Germinal center (tissue), 1 donor: ENCODE results near the gene NUDT19.
"Not testable (repeated sequence)": the region's sequence is repeated elsewhere in the genome, so short reads cannot be mapped to it uniquely, and the experiment has no call there.

ENCODE experiments used
- DNase-seq: peaks from one replicate; pipeline ENCODE4 v3.0.0; 2012; ENCODE audit warnings: mixed read lengths, low spot score

Gene NUDT19

DNA sequence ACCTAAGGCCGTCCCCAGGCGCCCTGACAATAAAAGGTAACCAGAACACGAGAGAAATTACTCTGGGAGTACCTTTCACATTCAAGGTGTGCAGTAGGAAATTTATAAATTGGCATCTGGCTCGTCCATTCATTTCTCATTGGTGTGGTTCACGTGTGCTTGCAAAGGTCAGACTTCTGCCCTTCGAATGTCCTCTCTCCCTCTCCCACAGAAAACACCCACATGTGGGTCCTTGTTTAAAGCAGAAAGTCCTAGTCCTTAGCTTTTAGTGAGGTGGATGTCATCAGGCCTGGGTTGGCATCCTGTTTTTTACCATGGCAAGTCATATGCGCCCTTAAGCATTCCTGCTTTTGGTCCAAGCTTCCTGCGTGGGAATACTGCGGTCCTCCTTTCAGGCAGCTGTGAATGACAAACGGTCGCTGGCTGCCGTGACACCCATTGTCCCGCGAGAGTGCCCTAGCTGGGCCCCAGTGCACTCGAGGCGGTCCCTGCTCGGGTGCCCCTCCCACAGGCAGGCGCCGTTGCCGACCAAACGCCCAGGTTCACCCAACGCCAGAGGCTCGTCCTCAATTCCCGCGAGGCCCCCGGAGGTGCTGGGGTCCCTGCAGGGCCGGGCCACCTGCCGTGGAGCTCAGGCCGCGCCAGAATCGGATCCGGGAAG, at the start of gene NUDT19:
TSS of gene NUDT19 (plus strand) at position 531 of the 661 bp plus-strand sequence. CDS start 140 bp downstream, outside the sequence.
- DNase-seq: peak; percentile 82

DNA sequence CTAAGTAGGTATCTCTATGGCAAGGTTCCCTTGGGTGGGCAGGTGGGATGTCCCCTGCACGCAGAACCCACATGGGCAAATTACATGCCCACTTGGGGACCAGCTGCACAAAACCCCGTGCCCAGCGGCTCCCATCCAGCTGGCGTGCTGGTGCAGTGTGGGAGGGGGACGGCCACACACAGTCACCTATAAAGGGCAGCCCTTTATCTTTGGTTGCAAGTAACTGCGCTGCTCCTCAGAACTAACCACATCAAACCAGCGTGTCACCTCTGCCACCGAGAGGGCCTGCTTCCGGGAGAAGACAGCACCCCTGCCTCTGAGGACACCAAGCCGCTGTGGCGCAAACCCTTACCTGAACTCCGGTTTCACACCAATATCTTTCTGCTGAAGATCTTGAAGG, 48.9 kb upstream of the NUDT19 start:
- DNase-seq: no peak

DNA sequence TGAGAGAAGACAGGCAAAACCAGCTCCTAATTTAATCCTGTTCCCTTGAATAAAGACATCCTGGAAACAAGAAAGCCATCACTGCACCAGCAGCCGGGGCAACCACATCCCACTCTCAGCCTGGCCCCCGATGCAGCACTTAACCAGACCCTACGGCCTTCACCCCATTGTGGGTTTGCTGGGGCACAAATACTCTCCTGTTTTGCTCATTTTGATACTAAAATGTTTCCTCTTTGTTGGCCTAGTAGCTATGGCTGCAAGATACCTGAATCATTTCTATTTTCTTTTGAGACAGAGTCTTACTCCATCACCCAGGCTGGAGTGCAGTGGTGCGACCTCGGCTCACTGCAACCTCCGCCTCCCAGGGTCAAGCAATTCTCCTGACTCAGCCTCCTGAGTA, 45.1 kb upstream of the NUDT19 start:
- no peak for DNase-seq

DNA sequence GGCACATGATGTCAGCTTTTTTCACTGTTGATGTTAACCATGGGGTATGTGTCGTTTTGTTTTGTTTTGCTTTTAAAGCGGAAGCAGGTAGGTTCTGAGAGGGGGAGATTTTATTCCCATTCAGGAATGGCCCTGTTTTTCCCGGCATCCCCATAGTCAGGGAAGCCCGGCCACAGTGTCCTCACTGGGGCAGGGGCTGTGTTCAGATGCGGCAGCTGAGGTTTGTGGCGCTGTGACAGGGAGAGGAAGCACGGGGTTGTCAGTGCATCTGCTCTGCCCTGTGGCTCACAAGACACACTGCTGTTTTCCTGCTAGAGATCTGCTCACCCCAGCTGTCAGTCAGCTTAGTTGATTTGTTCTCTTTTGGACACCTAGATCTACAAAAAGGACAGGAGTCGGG, 44.3 kb upstream of the NUDT19 start:
- no peak for DNase-seq

DNA sequence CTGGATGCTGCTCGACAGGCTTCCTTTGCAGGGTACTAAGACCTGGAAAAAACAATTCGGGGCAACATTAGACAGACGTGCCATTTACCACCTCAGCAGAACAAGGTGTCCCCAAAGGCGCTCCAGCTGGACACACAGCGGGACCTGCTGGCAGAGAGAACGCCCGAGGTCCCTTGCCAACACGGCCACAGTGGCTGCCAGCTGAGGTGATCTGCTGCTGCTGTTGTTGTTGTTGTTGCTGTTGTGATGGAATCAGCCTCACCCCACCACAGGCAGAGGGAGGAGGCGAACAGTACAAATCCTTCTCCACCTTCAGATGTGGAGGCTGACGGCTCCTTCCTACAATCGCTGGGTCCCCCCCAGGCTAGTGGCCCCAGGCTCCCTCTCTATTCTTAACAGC, 41.9 kb upstream of the NUDT19 start:
- no peak for DNase-seq

DNA sequence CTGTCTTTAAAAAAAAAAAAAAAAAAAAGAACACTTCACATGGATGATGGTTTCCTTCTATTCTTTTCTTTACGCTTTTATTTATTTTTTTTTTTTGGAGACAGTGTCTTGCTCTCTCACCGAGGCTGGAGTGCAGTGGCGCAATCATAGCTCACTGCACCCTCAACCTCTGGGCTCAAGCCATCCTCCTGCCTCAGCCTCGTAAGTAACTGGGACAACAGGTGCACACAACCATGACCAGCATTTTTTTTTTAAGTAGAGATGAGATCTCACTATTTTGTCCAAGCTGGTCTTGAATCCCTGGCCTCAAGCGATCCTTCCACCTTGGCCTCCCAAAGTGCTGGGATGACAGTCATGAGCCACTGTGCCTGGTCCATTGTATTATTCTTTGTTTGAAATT, 41.0 kb upstream of the NUDT19 start:
- no peak for DNase-seq

DNA sequence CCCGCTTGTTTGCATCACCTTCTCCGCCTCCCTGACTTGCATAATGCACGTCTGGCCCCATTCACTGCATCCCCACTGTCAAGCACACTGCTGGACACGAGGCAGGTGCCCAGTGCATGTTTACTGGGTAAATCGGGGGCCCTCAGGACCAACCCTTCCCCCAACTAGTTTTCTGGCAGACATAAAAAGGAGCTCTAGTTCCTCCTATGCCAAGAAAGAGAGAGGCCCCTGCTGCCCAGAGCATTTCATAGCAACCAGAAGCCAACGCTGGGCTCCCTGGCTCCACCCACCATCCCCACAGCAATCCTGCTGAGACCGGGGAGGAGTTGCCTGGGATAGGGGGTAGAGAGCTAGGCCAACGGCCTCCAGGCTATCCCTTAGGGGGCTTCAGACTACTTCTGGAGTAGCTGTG, 39.9 kb upstream of the NUDT19 start:
- DNase-seq: no peak

DNA sequence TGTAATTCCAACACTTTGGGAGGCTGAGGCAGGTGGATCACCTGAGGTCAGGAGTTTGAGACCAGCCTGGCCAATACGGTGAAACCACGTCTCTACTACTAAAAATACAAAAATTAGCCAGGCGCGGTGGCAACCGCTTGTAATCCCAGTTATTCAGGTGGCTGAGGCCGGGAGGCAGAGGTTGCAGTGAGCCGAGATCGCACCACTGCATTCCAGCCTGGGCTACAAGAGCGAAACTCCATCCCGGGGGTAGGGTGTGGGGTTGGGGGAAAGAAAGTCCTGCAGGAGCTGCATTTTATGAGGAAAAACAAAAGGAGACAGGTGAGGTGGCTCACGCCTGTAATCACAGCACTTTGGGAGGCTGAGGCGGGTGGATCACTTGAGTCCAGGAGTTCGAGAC, 39.3 kb upstream of the NUDT19 start:
- not testable (repeated sequence) for DNase-seq

DNA sequence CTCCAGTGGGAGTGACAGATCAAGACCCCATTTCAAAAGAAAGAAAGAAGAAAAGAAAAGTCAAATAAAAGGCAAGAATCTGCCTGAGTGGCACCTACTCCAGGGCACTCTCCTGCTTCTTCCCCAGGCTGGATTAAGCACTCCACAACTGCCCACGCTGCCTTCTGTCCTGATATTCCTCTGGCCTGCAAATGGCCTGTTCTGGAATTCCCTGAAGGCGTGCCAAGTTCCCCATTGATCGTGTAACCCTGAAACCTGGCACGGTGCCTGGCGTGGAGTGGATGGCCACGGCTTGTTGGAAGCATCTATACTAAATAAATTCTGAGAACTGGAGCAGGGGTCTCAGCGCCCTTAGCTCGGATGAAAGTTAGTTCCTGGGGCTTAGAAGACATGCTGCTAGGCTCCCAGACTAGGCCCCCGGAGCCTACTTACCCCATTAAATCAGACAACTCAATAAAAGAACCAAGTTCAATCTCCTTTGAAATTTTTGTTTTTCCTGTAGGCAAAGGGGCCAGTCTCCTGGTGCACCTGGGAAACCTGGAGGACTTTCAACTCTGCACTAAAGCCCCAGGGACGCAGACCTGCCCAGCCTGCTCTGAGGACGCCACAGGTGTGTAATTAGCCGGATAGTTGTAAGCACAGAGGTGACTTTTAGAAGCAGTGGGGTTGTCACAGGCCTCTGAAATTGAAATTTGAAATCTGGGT, 38.6 kb upstream of the NUDT19 start:
- no peak for DNase-seq

DNA sequence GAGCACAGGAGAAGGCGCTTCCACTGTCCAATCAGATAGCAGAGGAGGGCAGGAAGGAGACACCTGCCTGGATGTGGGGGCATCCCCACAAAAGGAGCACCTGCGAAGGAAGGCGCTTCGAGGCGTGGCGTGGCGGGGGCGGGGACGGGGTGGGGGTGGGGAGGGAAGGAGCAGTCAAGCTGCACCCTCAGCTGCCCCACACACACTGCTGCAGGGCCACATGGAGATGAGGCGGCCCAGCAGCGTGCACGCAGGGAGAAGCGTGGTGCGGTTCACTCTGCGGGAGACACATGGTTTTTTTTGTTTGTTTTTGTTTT, 38.1 kb upstream of the NUDT19 start:
- no peak for DNase-seq

DNA sequence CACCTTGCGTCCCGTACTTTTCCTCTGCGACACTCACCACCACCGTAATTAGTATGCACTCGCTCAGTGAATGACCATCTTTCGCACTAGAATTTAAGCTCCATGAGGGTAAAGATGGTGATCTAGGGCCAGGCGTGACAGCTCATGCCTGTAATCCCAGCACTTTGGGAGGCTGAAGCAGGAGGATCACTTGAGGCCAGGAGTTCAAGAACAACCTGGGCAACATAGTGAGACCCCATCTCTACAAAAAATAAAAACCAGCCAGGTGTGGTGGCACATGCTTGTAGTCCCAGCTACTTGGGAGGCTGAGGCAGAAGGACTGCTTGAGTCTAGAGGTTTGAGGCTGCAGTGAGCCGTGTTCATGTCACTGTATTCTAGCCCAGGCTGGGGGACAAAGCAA, 35.2 kb upstream of the NUDT19 start:
- DNase-seq: not testable (repeated sequence)

DNA sequence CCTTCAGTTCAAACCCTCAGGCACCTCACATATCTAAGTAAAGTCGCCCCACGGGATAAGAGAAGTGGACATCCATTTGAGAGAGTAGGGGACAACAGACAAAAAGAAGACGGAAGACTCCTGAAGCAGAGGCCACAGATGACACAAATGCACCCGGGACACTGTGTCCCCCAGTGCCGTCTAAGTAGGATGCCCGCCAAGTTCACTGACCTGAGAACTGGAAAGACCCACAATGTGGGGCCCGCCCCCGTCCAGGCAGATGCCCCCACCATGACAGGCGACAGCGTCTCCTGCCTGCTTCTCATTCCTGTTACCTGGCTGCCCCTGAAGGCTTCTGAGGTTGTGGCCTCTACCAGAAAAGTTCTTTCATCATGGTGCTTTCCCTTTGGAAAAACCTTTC, 33.5 kb upstream of the NUDT19 start:
- no peak for DNase-seq

DNA sequence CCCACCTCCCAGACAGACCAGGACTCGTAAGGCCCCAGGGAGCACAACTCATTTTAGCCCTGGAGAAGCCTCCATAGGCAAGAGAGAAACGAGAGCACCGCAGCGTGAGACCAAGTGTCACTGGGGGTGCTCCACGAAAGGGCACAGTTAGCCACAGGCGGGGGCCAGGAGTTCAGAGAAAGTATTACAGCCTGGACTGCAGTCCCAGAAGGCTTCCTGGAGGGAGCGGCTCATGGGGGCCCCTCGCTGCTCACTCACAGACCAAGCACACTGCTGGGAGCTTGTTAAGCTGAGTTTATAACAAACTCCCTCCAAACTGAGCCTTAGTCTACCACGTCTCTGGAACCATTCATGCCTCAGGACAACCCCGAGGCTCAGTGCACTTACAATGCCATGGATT, 33.1 kb upstream of the NUDT19 start:
- no peak for DNase-seq

DNA sequence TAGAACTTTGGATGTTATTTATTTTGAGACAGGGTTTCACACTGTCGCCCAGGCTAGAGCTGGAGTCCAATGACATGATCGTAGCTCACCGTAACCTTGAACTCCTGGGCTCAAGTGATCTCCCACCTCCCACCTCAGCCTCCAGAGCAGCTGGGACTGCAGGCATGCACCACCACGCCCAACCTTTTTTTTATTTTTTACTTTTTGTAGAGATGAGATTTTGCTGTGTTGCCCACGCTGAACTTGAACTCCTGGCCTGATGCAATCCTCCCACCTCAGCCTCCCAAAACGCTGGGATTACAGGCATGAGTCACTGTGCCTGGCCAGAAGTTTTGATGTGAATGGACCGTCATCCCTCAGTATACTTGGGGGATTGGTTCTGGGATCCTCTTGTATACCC, 30.3 kb upstream of the NUDT19 start:
- no peak for DNase-seq

DNA sequence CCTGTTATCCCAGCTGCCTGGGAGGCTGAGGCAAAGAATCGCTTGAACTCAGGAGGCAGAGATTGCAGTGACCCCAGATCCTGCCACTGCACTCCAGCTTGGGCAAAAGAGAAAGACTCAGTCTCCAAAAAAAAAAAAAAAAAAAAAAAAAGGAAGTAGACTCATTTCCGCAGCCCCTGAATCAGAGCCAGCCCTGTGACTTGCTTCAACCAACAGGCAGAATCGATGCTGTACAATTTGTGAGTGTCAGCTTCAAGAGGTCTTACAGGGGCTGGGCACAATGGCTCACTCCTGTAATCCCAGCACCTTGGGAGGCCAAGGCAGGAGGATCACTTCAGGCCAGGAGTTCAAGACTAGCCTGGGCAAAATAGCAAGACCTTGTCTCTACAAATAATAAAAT, 29.4 kb upstream of the NUDT19 start:
- no peak for DNase-seq

DNA sequence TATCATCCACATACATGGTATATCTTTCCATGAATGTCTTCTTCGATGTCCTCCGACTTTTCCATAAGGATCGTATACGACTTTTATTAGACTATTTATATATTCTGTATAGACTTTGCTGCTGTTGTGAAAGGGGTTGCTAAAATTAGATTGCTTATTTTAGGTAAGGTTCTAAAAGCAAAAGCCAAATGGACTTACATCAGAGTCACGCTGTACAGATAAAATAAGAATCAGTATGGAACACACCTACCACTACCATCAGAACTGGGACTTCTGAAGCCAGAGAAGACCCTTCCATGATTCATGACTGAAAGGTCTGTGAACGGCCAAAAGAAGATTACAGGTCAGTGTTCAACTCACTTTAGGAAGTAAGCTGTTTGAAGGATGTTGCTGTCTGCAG, 25.5 kb upstream of the NUDT19 start:
- DNase-seq: no peak

DNA sequence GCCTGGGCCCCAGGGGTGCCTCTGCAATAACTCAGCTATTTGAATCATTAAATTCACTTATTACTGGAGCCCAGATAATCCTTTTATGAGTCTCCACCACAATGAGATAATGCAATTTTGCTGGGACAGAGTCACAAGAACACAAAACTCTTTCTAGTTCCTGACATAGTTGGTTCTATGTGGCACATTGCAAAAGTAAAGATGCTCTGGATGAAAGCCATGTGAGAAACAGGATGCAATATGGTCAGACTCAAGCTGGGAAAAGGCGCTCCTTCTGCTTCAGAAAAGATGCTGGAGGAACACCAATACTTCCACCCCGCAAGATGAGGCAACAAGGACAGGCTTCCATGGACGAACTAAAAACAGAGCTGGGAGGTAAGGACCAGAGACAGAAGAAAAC, 22.3 kb upstream of the NUDT19 start:
- DNase-seq: no peak

DNA sequence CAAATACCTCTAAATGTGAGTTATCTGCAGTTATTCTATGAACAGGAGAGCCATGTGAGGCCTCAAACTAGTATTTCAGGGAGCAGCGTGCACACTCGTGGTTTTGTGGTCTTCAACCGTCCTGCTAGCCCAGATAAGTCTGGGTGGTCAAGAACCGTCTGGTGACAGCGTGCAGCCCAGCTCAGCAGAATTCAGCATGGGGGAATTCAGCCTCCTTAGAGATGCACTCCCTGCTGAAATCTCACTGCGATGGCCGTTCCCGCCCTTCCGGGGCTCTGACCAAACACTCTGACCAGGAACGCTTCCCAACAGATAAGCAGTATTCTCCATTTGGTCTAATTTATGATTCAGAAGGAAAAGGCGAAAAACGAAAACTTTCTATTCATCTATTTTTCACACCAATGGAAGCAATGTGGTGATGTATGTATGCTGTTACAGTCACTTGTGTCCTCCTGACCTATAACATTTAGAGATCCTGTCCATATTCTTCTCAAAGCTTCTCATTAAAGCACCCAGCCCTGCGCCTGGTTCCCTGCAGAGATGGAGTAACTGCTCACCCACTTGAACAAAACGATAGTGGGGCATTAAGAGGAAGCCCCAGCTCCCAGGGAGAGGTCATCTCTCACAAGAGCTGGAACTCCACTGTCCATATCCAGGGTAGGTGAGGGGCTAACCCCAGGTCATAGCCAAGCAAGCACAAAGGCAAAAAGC, 19.6 kb upstream of the NUDT19 start:
- DNase-seq: no peak

DNA sequence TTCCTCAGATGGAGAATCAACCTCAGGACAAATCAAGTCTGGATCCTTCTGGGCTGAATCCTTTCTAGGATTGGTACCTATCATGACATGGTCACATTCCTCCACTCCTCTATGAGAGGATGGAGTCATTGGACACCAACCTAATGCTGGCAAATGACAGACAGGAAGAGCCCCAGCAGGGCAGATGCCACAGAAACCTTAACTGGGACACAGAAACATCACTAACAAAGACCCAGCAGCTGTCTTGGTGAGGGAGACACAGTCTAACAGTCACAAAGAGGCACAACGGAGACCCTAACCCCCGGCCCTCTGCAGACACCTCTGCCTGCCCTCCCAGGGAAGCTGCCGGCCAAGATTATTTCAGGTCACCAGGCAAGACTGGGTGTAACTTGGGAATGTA, 18.8 kb upstream of the NUDT19 start:
- no peak for DNase-seq

DNA sequence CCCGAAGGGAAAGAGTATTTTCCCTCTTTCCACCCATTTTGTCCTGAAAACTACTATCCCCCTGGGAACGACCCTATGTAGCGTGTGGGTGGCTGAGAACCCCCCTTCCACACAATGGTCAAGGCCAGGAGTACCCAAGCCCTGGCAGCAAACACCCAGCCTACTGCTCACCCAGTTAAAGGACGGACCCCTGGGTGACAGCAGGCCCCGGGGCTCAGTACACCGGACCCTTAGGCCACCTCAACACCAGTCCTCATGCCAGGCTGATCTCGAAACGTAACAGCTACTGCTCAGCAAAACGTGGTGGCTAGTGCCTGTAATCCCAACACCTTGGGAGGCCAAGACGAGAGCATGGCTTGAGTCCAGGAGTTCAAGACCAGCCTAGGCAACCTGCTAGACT, 18.0 kb upstream of the NUDT19 start:
- no peak for DNase-seq

DNA sequence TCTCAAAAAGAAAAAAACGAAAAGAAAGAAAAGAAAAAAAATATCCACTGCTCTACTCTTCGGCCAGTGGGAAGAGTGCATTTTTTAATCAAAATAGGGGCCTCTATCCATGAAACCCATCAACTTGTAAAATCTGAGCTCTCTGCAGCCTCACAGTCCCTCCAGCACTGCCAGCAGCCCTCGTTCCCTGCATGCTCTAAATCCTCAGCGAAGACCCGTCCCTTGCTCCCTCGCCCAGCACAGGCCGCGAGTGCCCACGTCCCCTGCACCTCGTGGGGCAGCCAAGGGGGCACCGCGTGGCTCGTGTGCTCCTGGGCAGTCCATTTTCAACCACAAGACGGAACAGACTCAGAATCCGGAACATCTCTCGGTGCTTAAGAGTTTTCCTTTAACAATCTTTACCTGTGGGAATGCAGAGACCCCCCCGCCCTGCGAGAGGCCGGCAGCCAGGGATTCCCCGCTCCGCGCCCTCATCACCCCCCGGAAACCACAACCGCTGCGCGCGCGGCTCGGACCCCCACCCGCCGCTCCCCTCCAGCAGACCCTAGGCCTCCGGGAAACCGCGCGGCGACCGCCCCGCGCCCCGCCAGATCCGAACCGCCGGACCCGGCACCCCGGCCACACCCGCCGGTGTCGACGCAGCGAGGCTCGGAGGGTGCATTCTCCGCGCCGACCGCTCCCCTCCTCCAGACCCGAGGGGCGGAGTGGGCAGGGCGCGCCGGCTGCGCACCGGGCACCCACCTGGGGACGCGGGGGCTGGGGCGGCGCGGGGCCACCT, 17.3 kb upstream of the NUDT19 start:
- no peak for DNase-seq

DNA sequence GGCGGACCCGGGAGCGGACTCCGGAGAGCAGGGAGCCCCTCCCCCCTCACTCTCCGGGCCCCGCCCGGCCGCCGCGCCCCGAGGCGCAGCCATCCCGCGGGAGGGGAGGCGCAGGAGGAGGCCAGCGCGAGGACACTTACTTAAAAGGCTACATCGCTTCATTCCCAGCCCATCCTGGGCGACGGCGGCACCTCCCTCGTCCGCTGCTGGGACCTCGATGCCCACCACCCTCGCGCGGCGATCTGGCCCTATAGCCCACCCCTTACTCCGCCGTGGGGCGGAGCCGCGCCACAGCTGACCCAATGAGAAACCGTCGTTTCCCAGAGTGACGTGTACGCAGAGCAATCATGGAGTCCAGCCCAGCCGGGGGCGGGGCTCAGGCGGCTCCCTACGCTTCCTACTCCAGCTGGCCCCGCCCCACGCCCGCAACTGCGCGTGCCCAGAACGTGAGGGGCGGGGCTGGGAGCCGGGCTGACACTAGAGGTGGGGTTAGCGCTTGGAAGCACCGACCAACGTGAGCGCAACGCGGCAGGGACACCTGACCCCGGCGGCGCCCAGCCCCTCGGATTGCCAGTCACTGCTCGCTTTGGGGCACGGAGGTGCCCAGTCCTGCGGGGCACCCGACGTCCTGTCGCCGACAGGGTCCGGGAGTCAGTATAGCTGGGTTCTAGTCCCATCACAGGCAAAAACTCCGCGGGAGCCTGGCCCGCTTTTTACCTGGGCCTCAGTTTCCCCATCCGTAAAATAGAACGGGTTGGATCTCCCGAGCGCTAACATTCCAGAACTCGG, 16.5 kb upstream of the NUDT19 start, which contains the start of gene ANKRD27:
TSS of gene ANKRD27 (minus strand) at position 250 of the 789 bp plus-strand sequence. CDS start 16,165 bp downstream, outside the sequence.
- peak; percentile 99 for DNase-seq
